ENCODE data around the gene ANKRD50. TPM values are rescaled to one million over a fixed set of nuclear protein-coding genes. Genes with fewer than 3 reads are reported as not detected.

The ANKRD50 gene
- total RNA-seq, 1 experiment from 2014 or later = 17.2 TPM

DNA sequence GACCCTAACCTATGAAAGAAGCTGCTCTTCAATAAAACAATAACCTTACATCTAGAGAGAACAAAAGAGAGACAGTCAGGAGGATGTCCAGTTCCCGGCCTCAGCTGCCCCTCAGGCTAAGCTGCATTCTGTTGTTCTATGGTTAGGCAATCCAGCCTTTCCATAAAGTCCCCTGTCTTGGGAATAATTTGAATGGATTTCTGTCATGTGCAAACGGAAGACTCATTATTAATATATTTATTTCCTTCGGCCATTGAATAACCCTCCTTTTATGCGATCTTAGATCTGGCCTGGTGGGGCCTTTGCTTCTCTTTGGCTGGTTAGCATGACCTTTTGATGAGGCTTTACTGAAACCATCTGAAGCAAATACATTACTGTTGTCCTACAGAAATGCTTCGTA, 80.1 kb downstream of the ANKRD50 start:
- Histone ChIP-seq H3K4me3 (no peak overlapping the region), H3K79me2 (ENCODE audit: low read depth) (no peaks in the 10 kb centered on the region), H3K27ac (peak overlapping the region; percentile 82), H2AFZ (no peak overlapping the region), H3K27me3 (ENCODE audit: insufficient read depth, low read depth) (no peaks in the 10 kb centered on the region), H3K36me3 (ENCODE audit: low read depth) (no peaks in the 10 kb centered on the region), H3F3A (ENCODE audit: insufficient read depth, low read depth) (0 out of 2 replicates have a peak, but pooled peaks cover 5% of the 10 kb centered on the region), H3K9me2 (ENCODE audit: insufficient read depth) (no peaks in the 10 kb centered on the region), H3K4me1 (replicated peaks; ENCODE audit: insufficient read depth) (peaks cover 26% of the 10 kb centered on the region), H3K9me3 (ENCODE audit: insufficient read depth, low read depth) (peaks cover 10% of the 10 kb centered on the region; the same call in 1 of the 2 replicates), H4K20me1 (ENCODE audit: insufficient read depth) (no peaks in the 10 kb centered on the region), H3K4me2 (no peak overlapping the region)
- BruUV-seq (replicated peaks) = no TSS peak
- intact Hi-C loops (cut with micrococcal nuclease; ENCODE audit: unreplicated experiment) = loop anchor here (5.0 kb wide), 1 partner anchor 195 kb away; no protein-coding TSS in a partner anchor
- no peak for DNase-seq
- CTCF ChIA-PET = no interaction called here
- POLR2A ChIA-PET (ENCODE audit: unreplicated experiment) = no interaction called here
- TF ChIP-seq EZH2 (IDR thresholded peaks at IDR 0.05; ENCODE audit: low read depth) = no peak
- TF ChIP-seq CTCF (conservative IDR thresholded peaks at IDR 0.05) = no peak

DNA sequence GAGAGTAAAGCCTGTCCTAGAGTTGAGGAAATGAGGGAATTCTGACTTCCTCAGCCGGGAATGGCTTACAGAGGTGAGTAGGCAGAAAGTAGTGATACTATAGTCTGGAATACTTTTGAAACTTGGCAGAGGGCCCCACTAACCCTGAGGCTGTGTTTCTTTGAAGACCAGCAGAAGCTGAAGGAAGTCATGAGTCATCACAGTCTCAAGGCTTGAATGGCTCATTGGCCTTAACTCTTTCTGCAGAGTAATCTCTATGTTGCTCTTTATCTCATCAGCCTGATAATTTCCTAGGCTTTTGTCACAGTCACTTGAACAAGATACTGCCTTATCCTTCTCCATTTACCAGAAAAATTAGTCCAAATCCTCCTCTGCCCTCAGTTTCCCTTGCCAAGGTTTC, 80.8 kb downstream of the ANKRD50 start:
- H3K36me3 ChIP-seq (ENCODE audit: low read depth) = no peaks in the 10 kb centered on the region
- ChIA-PET CTCF (no interaction called here), POLR2A (ENCODE audit: unreplicated experiment) (no interaction called here)
- H3K27me3 ChIP-seq (ENCODE audit: insufficient read depth, low read depth) = no peaks in the 10 kb centered on the region
- BruUV-seq (replicated peaks) = no TSS peak
- H4K20me1 ChIP-seq (ENCODE audit: insufficient read depth) = no peaks in the 10 kb centered on the region
- 0 out of 2 replicates have a peak, but pooled peaks cover 5% of the 10 kb centered on the region for H3F3A ChIP-seq (ENCODE audit: insufficient read depth, low read depth)
- peak; percentile 84 to 96 for DNase-seq
- peaks cover 10% of the 10 kb centered on the region; the same call in 1 of the 2 replicates for H3K9me3 ChIP-seq (ENCODE audit: insufficient read depth, low read depth)
- peak overlapping the region; percentile 82 for H3K27ac ChIP-seq
- H3K4me3 ChIP-seq = no peak overlapping the region
- intact Hi-C loops (cut with micrococcal nuclease; ENCODE audit: unreplicated experiment) = loop anchor here (1.0 to 5.0 kb wide), 2 partner anchors 21 to 194 kb away; no protein-coding TSS in a partner anchor
- H3K4me2 ChIP-seq = peak overlapping the region; percentile 49
- H3K79me2 ChIP-seq (ENCODE audit: low read depth) = no peaks in the 10 kb centered on the region
- H2AFZ ChIP-seq = no peak overlapping the region
- peaks cover 26% of the 10 kb centered on the region for H3K4me1 ChIP-seq (replicated peaks; ENCODE audit: insufficient read depth)
- H3K9me2 ChIP-seq (ENCODE audit: insufficient read depth) = no peaks in the 10 kb centered on the region
- no peak for TF ChIP-seq CTCF (conservative IDR thresholded peaks at IDR 0.05)
- TF ChIP-seq EZH2 (IDR thresholded peaks at IDR 0.05; ENCODE audit: low read depth) = no peak

DNA sequence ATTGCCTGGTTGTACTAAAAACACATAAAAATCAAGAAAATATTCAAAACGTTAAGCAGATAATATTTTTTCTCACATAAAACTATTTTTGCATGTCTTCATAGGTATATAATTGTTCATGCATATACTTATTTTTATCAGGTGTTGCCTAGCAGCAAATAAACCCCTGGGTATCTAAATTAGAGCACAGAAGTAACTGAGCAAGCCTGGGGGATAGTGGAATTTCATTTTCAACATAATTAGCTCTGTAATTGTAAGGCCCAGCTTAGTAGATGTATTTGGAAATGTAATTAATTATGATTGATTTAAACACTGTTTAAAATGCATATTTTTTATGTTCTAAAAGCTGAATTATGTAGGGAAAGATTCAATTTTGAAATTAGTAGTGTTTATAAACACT, 82.9 kb downstream of the ANKRD50 start:
- Histone ChIP-seq H3K79me2 (ENCODE audit: low read depth) (no peaks in the 10 kb centered on the region), H3K9me3 (ENCODE audit: insufficient read depth, low read depth) (peaks cover 10% of the 10 kb centered on the region; the same call in 1 of the 2 replicates), H2AFZ (no peak overlapping the region), H4K20me1 (ENCODE audit: insufficient read depth) (no peaks in the 10 kb centered on the region), H3K27ac (no peak overlapping the region), H3F3A (ENCODE audit: insufficient read depth, low read depth) (0 out of 2 replicates have a peak, but pooled peaks cover 5% of the 10 kb centered on the region), H3K4me1 (replicated peaks; ENCODE audit: insufficient read depth) (peaks cover 26% of the 10 kb centered on the region), H3K4me2 (no peak overlapping the region), H3K36me3 (ENCODE audit: low read depth) (no peaks in the 10 kb centered on the region), H3K27me3 (ENCODE audit: insufficient read depth, low read depth) (no peaks in the 10 kb centered on the region), H3K4me3 (no peak overlapping the region), H3K9me2 (ENCODE audit: insufficient read depth) (no peaks in the 10 kb centered on the region)
- TF ChIP-seq CTCF (conservative IDR thresholded peaks at IDR 0.05) = no peak
- TF ChIP-seq EZH2 (IDR thresholded peaks at IDR 0.05; ENCODE audit: low read depth) = no peak
- ChIA-PET CTCF (no interaction called here), POLR2A (ENCODE audit: unreplicated experiment) (no interaction called here)
- intact Hi-C loops (cut with micrococcal nuclease; ENCODE audit: unreplicated experiment) = loop anchor here (5.0 kb wide), 1 partner anchor 192 kb away; no protein-coding TSS in a partner anchor
- DNase-seq = no peak
- no TSS peak for BruUV-seq (replicated peaks)

Data from PC-9 (cell line).